H1 (cell line): ENCODE data around the gene PLA2G15. TPM values are rescaled to one million over a fixed set of nuclear protein-coding genes. Genes with fewer than 3 reads are reported as not detected.

ENCODE experiments used
- MAFK ChIP-seq: IDR thresholded peaks from 2 replicates; pipeline ENCODE4 v1.6.1; 2012; ENCODE audit warnings: low read depth, mild to moderate bottlenecking, improper control_type of control experiment, low read length
- polyA plus RNA-seq, 7 experiments: library from polyadenylated mRNA; depleted of rRNA in 3 of 7; stranded (reverse) in 5 of 7; unstranded in 2 of 7; fragments of >200 nt in 5 of 7; fragments of 200-250 nt in 2 of 7; gene quantifications; 1 replicate in 5 of 7; 2 replicates in 1 of 7; 4 replicates in 1 of 7; pipeline versions ENCODE4 v1.2.1 to v1.2.3, GENCODE V29; 2011 to 2013; ENCODE audit warnings: missing spikeins in 2 of 7, mixed read lengths in 2 of 7
- total RNA-seq: library from RNA; stranded (reverse); fragmentation: NEBNext Ultra II Directional; extraction: Animal tissue kit (Norgen Biotek cat#: 25700); gene quantifications from 2 replicates; pipeline ENCODE4 v1.2.1, GENCODE V29; 2021

The PLA2G15 gene
- total and polyA plus RNA-seq, 2 of the 8 experiments (the other 6 are each of a cell fraction or from before 2014, with no cell fraction given), result 11.2 to 12.0 TPM

- no peak for TF ChIP-seq MAFK
Measured at GRCh38 chr16:68289621-68290329, 44.6 kb downstream of the PLA2G15 start (continued).
